CD4-positive, alpha-beta T cell treated with Interleukin-6 for 4 hours (primary cell): ENCODE data around the gene BTG3.

Experiments
- DNase-seq: peaks from one replicate; pipeline ENCODE4 v3.0.0-alpha.2; 2020; ENCODE audit warnings: mixed read lengths

BTG3 gene

GRCh38 chr21:17583898-17584297 lies 28.8 kb downstream of the BTG3 start:
- DNase-seq, result no peak

- no peak for DNase-seq
Measured at GRCh38 chr21:17580319-17580718, 32.4 kb downstream of the BTG3 start.

- DNase-seq, result no peak
Measured at GRCh38 chr21:17578876-17579275, 33.8 kb downstream of the BTG3 start.

- DNase-seq, result no peak
Measured at GRCh38 chr21:17578162-17578561, 34.5 kb downstream of the BTG3 start.

- DNase-seq, result no peak
Measured at GRCh38 chr21:17577701-17578100, 35.0 kb downstream of the BTG3 start.

GRCh38 chr21:17576080-17576835 lies 36.4 kb downstream of the BTG3 start:
- DNase-seq, result no peak

GRCh38 chr21:17575076-17575475 lies 37.6 kb downstream of the BTG3 start:
- DNase-seq, result no peak

GRCh38 chr21:17572431-17572830 lies 40.3 kb downstream of the BTG3 start:
- no peak for DNase-seq

GRCh38 chr21:17570786-17571185 lies 41.9 kb downstream of the BTG3 start:
- no peak for DNase-seq

- DNase-seq, result no peak
Measured at GRCh38 chr21:17560377-17561025, 52.2 kb downstream of the BTG3 start.

GRCh38 chr21:17554679-17555465 lies 57.8 kb downstream of the BTG3 start:
- no peak for DNase-seq

- no peak for DNase-seq
Measured at GRCh38 chr21:17554120-17554519, 58.6 kb downstream of the BTG3 start.

GRCh38 chr21:17552410-17552809 lies 60.3 kb downstream of the BTG3 start:
- DNase-seq, result no peak

- no peak for DNase-seq
Measured at GRCh38 chr21:17550671-17551308, 61.9 kb downstream of the BTG3 start.

GRCh38 chr21:17548262-17548661 lies 64.4 kb downstream of the BTG3 start:
- no peak for DNase-seq

GRCh38 chr21:17545007-17545406 lies 67.7 kb downstream of the BTG3 start:
- DNase-seq, result no peak
